ENCODE measurements around the gene ESPL1. TPM values are rescaled to one million over a fixed set of nuclear protein-coding genes. Genes with fewer than 3 reads are reported as not detected.

The ESPL1 gene
- total RNA-seq, 2 experiments from 2014 or later: 78.2 to 121 TPM

- no peak for DNase-seq (ENCODE audit: low spot score)
- no peak for TF ChIP-seq EZH2phosphoT487 (IDR thresholded peaks at IDR 0.05; ENCODE audit: borderline replicate concordance, low read depth, low read length)
- TF ChIP-seq CTCF (conservative IDR thresholded peaks at IDR 0.05; ENCODE audit: low read length): no peak
- POLR2A ChIA-PET: interaction anchor here (0.7 to 1.6 kb wide), 5 partner anchors 9 to 61 kb away, joined by 3 to 14 read pairs (median 4); partner anchors contain the start of gene ESPL1
- Histone ChIP-seq H3K36me3 (ENCODE audit: insufficient read depth, low read length) (peaks cover 4% of the 10 kb centered on the region; the same call in 1 of the 2 replicates), H3K9me2 (ENCODE audit: insufficient read depth, low read length) (no peaks in the 10 kb centered on the region), H3K79me2 (ENCODE audit: insufficient read depth, low read depth, low read length) (no peaks in the 10 kb centered on the region), H3K4me1 (ENCODE audit: insufficient read depth, low read length, poor library complexity, severe bottlenecking) (peaks cover 33% of the 10 kb centered on the region), H4K20me1 (ENCODE audit: insufficient read depth, low read length) (no peaks in the 10 kb centered on the region), H2AFZ (ENCODE audit: low read length) (peak overlapping the region; percentile 75), H3K27ac (ENCODE audit: low read depth, low read length, poor library complexity, severe bottlenecking) (no peak overlapping the region), H3K9me3 (ENCODE audit: low read length) (no peaks in the 10 kb centered on the region), H3K4me3 (ENCODE audit: low read depth, low read length, poor library complexity, severe bottlenecking) (no peak overlapping the region), H3K4me2 (ENCODE audit: low read length) (peak overlapping the region; percentile 44)
- CTCF ChIA-PET (ENCODE audit: unreplicated experiment): interaction anchor here (0.7 to 0.9 kb wide), 2 partner anchors 8 to 47 kb away, joined by 3 read pairs; no protein-coding TSS in a partner anchor
- intact Hi-C loops (cut with micrococcal nuclease; ENCODE audit: unreplicated experiment): no loop called here
- no TSS peak for BruUV-seq (replicated peaks)
These were observed 9.3 kb upstream of the ESPL1 start for GRCh38 chr12:53258541-53259539.

- POLR2A ChIA-PET: interaction anchor here (0.7 to 1.4 kb wide), 3 partner anchors 14 to 241 kb away, joined by 3 to 8 read pairs (median 6); partner anchors contain the start of genes AAAS and TARBP2
These were observed 8.2 kb upstream of the ESPL1 start for GRCh38 chr12:53259891-53260290.

More at GRCh38 chr12:53259891-53260290, 8.2 kb upstream of the ESPL1 start:
- Histone ChIP-seq H3K4me2 (ENCODE audit: low read length) (no peak overlapping the region), H3K27ac (ENCODE audit: low read depth, low read length, poor library complexity, severe bottlenecking) (no peak overlapping the region), H3K4me3 (ENCODE audit: low read depth, low read length, poor library complexity, severe bottlenecking) (no peak overlapping the region), H2AFZ (ENCODE audit: low read length) (peak overlapping the region; percentile 75; the same call in 1 of the 2 replicates), H3K79me2 (ENCODE audit: insufficient read depth, low read depth, low read length) (no peaks in the 10 kb centered on the region), H3K36me3 (ENCODE audit: insufficient read depth, low read length) (no peaks in the 10 kb centered on the region), H3K9me3 (ENCODE audit: low read length) (no peaks in the 10 kb centered on the region), H3K9me2 (ENCODE audit: insufficient read depth, low read length) (no peaks in the 10 kb centered on the region), H3K4me1 (ENCODE audit: insufficient read depth, low read length, poor library complexity, severe bottlenecking) (peaks cover 33% of the 10 kb centered on the region), H4K20me1 (ENCODE audit: insufficient read depth, low read length) (no peaks in the 10 kb centered on the region)
- TF ChIP-seq EZH2phosphoT487 (IDR thresholded peaks at IDR 0.05; ENCODE audit: borderline replicate concordance, low read depth, low read length) (no peak), CTCF (conservative IDR thresholded peaks at IDR 0.05; ENCODE audit: low read length) (no peak)
- DNase-seq (ENCODE audit: low spot score): no peak
- CTCF ChIA-PET (ENCODE audit: unreplicated experiment): interaction anchor here (0.6 kb wide), 1 partner anchor 192 kb away, joined by 3 read pairs; no protein-coding TSS in a partner anchor
- intact Hi-C loops (cut with micrococcal nuclease; ENCODE audit: unreplicated experiment): no loop called here
- no TSS peak for BruUV-seq (replicated peaks)

Measured in OCI-LY7 (cell line).